Ureter (tissue), 1 donor: ENCODE measurements around the gene FNDC11. TPM values are rescaled to one million over a fixed set of nuclear protein-coding genes. Genes with fewer than 3 reads are reported as not detected.

Experiments
- DNase-seq: peaks from one replicate; pipeline ENCODE4 v3.0.0-alpha.2; 2020; ENCODE audit warnings: low spot score
- total RNA-seq: library from RNA; stranded (reverse); gene quantifications from one replicate; pipeline ENCODE4 v1.2.4, GENCODE V29; 2023
- donor health status: DM: yes; HTN: yes; CAD: no.

The FNDC11 gene
- total RNA-seq, 1 donor from 2014 or later: 1.6 TPM

DNA sequence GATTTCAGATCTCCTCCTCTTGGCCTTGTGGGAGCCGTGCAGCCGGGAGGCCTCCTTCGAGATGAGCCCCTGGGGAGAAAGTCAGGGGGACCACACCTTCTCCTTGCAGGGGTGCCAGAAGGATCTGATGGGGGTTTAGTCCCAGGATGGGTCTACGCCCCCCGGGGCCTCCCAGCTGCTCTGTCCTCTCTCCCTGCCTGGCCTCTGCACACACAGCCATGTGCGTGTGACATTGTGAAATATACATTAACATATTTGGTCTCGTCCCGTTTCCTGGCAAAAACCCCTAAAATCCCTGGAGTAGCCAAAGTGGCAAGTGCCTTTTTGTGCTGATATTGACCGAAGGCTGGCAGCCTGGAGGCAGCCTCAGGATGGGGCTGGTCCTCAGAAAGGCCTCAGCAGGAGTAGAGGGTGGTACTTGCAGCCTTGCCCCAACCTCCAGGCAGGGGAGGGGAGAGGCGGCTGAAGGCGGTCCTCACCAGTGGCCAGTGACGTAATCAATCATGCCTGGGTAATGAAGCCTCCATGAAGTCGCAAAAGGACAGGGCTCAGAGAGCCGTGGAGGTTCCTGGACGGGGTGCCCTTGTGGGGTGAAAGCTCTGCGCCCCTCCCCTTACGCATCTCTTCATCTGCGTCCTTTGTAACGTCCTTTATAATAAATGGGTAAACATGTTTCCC, 25.2 kb downstream of the FNDC11 start:
- no peak for DNase-seq

GRCh38 chr20:63580796-63581461, 27.0 kb downstream of the FNDC11 start:
- DNase-seq: no peak

GRCh38 chr20:63582382-63583063, 28.6 kb downstream of the FNDC11 start:
- DNase-seq: no peak

DNA sequence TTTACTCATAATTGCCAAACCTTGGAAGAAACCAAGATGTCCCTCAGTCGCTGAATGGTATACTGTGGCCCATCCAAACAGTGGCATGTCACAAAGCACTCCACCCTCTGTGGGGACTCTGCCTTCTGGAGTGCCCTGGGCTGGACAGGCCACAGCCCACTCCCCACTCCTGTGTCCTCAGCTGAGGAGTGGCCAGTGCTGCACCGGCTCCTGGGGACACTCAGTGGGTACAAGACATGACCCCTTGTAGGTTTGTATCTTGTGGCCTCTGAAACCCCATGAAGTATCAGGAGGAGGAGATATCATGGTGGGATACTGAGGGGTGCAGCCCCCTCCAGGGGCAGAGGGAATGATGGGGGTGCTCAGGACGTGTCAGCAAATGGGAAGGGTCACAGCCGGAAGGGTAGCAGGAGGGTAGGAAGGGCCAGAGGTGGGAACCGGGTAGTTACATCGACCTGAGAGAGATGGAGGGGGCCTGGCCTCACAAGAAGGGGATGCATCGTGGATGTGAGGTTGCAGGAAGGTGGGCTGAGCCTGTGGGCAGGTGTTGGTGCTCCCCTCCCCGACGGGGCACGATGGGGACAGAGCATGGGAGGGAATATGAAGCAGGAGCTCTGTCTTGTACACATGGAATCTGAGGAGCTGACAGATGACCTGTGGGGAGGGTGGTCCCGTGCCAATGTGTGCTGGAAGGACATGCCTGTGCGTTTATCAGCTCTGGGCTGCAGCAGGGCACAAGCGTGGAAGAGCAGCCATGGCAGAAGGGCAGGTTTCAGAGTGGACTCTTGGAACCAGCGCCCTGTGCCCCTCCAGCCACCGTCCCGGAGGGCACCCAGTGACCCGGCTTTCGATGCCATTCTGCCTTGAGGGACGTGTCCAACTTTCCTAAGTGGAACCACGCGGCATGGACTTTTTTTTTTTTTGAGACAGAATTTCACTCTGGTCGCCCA, 31.9 kb downstream of the FNDC11 start:
- DNase-seq: no peak

GRCh38 chr20:63586797-63587196, 32.8 kb downstream of the FNDC11 start:
- no peak for DNase-seq

DNA sequence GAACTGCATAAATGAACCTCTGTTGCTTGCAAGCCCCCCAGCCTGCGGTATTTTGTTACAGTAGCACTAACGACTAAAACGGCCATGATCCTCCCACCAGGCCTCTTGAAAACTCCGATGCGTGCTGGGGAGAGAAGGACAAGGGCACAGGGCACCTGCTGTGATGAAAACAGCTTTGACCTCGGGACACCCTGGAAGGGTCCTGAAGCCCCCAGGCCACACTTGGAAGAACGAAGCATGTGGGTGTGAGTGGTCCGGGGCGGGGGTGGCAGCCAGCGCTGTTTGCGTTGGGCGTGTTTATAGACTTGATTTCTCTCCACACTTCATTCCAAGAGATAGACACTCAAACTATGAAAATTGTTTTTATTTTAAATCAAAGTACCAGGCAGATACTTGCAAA, 33.3 kb downstream of the FNDC11 start:
- no peak for DNase-seq

GRCh38 chr20:63587776-63588591, 34.0 kb downstream of the FNDC11 start:
- no peak for DNase-seq

DNA sequence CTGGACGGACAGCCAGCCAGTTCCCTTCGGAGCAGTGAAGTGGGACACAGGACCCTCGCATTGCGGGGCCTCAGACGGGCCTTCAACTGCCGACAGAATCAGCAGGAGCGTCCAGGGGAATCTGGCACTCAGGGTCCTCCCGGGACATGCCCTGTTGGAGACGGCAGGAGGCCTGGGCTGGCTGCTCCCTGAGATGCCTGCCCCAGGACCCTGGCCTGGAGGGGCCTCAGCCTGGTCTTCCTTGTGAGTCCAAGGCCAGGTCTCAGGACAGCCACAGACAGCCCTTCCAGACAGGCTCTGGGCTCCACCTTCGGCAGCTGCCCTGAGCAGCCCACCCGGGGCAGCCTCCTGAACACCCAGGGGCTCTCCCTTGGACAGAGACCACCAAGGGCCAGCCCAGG, 34.7 kb downstream of the FNDC11 start:
- no peak for DNase-seq

DNA sequence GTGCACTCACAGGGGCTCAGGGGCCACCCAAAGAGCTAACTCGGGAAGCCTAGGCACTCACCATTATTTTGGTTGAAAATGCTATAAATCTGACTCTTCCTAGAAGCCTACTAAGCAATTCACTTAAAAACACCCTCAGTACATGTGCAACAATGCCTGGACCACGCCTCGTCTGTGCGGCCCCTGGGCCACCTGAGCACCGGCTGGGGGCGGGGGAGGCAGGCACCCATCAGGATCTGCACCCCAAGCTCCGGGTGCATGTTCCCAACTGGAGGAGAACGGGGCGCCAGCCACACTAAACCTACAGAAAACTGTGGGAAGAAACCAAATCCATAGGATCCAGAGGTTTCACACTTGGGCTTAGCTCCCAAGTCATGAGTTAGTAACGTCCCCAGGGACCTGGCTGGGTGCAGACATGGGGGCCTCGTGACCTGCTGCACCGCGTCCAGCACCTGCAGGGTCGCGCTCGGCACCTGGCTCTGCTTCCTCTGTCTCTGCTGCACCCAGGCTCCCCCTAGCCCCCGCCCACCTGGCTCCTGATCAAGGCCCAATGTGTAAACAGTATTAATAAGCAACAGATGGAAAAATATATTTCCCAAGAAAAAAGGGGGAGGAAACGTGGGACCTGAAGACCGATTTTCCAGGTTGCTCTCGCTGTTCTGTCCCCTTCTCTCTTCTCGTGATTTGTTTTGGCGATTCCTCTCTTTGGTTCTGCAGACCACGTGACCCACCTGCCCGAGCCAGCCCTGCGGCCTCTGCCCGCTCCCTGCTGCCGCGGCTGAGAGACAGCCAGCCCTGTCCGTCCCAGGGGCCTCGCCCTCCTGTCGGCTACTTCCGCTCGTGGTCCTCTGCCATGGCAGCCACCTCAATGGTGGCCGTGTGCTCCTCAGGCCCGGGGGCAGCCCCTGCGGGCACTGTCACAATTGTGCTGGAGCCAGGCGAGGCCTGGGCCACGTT, 35.6 kb downstream of the FNDC11 start:
- no peak for DNase-seq

DNA sequence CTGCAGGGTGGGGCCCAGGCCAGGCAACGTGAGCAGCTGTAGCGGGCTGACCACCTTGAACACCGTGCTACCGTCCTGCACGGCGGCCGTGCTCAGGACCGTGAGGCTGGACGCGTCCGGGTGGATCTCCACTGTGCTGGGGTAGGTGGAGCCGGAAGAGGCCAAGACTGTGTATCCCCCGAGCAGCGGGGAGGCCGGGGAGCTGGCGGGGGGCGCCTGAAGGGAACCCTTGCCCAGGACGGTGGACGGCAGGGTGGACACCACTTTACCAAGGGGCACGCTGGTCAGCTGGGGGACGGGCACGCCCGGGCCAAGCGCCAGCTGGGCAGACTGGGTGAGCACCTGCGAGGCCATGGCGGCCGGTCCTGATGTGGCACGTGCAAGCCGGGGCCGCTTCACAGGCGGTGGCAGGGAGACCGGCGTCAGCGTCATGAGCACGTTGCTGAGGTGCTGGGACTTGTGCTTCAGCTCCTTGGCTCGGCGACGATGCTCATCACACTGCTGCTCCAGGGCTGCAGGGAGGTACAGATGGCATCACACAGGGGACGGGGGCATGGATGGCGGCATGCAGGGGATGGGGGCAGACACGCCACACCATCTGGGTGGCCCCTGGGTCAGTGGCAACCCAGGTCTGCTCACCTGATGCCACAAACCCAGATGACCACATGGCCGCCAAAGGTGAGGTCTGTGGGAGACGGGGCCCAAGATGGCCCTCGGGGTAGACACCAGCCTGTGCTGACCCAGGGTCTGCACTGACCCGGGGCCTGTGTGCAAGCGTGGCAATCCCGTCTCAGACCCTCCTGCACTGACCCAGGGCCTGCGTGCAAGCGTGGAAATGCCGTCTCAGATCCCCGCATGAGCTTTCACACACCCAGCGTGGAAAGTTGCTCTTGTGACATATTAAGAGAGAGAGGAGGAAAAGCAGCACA, 36.5 kb downstream of the FNDC11 start:
- DNase-seq: no peak

DNA sequence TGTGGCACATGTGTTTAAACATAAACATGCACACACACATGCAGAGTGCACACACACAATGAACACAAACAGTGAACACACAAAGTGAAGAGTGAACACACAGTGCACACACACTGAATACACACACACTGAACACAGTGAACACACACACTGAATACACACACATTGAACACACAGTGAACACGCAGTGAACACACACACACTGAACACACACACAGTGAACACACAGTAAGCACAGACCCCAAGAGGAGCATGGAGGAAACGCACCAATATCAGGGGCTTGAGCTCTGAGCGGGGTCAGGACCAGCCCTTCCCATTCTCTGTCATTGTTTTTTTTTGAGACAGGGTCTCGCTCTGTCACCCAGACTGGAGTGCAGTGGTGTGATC, 37.2 kb downstream of the FNDC11 start:
- no peak for DNase-seq

DNA sequence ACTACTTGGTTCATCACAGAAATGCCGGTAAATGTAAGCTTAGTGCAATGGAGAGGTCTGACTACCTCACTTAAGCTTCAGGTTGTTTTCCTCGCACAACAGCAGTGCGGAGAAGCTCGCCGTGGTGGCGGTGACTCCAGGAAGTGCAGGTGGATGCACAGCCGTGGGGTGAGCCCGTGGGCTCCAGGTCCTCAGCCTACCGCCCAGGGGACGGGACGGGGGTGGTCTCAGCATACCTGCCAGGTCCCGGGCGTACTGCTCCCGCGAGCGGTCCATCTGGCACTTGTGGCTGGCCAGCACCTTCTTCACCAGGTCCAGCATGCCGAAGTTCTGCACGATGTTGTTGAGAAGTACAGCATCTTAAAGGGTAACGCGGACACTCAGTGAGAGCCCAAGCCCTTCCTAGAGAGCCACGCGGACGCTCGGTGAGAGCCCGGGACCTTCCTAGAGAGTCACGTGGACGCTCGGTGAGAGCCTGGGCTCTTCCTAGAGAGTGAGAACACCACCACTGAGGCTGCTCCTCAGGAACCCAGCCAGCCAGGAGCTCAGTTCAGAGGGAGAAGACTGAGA, 37.9 kb downstream of the FNDC11 start:
- DNase-seq: no peak

DNA sequence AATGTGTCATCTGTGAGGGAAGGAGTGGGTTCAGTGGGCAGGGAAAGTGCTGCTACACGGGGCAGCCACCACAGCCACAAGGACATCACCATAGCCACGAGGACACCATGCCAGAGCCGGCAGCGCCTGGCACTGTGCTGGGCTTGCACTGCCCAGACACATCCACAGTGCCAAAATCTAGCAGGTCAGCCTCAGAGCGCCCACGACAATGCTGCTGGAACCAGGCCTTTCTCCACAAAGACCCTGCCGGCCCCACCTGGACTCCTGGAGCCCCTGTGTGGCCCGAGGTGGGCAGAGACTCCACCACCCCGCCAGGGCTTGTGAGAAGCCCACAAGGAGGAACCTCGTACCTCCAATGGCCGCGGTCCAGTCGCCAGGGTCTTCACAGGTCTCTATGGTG, 38.7 kb downstream of the FNDC11 start:
- DNase-seq: no peak

DNA sequence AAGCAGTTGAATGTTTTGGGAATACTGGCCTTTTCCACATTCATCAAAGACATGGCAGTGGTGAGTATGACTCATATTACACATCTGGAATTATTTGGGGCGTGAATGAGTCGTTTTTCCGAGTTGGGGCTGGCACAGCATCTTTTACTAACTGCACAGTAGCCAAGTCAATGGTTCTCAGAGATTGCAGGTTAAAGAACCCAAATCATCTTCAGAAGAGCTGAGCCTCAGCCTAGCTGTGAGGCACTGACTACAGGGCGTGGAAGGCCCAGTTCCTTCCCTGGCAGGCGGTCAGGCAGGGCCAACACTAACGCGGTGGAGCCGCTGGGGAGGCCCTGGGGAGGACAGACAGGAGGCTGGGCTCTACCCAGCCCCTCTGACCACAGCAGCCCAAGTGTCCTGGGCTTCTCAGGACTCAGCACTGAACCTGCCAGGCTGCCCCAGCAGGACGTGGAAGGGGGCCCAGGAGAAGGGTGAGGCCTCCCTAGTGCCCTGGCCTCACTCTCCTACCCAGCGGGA, 40.1 kb downstream of the FNDC11 start:
- no peak for DNase-seq

DNA sequence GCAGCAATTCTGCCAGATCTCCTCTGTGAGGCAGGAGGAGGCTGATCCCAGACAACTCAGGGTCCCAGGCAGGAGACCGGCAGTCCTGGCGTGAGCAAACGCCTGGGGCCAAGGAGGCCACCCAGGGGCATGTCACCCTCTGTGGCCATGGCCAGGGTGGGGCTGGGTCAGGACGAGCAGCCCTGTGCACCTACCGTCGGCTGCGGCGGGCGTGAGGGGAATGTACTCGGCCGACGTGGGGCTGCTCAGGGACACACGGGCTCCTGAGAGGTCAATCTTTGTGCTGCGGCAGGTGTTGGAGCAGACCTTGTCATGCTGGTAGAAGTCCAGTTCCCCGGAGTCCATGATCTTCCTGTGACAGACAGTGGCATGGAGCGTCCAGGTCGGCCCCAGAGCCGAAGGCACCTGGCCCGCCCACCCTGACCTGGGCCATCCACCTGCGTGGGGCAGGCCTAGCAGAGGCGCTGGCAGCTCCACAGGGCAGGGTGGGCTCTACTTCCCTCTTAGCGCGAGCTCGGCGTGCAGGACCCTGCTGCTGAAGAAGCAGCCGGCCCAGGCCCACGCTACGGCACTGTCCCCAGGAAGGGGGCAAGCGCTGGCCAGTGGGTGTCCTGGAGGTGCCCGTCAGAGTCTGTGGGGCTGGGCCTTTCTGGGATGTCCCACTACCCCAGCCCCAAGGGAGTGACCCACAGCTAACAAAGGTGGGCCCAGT, 41.6 kb downstream of the FNDC11 start:
- no peak for DNase-seq

- DNase-seq: no peak
Observed at GRCh38 chr20:63596423-63596822, 42.5 kb downstream of the FNDC11 start.

DNA sequence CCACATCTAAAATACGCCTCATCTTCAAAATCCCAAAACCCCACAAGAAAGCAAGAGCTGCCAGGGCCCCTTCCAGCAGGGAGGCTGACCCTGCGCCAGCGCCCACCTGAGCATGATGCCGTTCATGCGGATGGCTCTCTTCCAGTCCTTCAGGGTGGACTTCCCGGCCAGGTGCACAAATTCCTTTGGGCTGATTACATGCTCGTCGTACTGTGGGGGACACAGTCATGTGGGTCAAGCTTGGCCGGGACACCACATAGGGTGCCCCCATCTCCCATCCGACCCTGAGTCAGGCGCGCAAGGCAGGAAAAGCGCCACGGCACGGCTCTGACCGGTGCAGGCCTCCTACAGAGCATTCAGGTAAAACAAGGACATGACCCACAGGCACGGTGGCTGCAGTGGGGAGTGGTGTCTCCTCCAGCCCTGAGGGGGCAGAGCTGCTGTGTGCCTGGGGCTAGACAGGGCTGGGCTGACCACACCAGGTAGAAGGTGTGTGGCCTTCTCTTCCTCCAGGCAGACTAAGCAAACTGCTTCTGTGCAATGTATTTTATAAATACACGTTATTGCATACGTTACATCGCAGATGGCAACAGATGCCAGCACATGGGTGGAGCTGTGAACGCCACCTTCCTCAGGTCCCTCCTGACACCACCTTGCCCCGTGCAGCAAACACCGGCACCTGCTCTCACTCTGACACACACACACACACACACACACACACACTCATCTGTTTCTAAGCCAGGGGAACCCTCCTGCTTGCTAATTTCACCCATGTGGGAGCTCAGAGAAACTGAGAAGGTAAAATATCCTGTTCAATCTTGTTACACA, 43.9 kb downstream of the FNDC11 start:
- DNase-seq: no peak
